ENCODE data around the gene SPEN. TPM values are rescaled to one million over a fixed set of nuclear protein-coding genes. Genes with fewer than 3 reads are reported as not detected.
A peak's percentile ranks its signal among the peaks of the same experiment; 100 is the strongest.

Gene SPEN
- total RNA-seq, 2 experiments from 2014 or later = 73.5 to 76.7 TPM

DNA sequence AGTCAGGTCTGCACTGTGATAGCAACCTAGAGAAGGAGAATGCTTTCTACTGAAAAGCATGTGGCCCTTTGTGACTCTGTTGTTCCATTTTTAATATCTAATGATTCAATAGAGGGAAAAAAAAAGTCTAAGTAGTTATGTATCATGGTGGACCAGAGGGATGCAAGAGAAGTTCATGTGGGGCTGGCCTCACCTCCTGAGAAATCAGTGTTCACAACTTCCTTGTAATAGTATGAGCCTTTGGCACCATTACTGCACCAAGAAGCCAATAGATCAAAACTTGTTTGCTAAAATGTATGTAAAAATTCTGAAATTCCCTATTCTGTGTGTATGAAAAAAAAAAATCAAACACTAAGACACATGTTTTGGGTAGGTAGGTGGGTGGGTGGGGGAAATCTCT, 123.4 kb downstream of the SPEN start:
- Histone ChIP-seq H3K4me1 (ENCODE audit: insufficient read depth, low read length) (peaks cover 48% of the 10 kb centered on the region), H3K4me3 (ENCODE audit: low read length) (no peak overlapping the region), H3K27ac (ENCODE audit: low read depth in 1 of 2, low read length in 2 of 2) (no peak overlapping the region), H3K27me3 (ENCODE audit: control insufficient read depth in 1 of 2, insufficient read depth in 2 of 2, low read length in 2 of 2) (no peaks in the 10 kb centered on the region), H3K9me3 (ENCODE audit: control insufficient read depth in 1 of 2, insufficient read depth in 1 of 2, low read length in 2 of 2) (no peaks in the 10 kb centered on the region), H3K36me3 (ENCODE audit: insufficient read depth, low read length) (peaks cover 25% of the 10 kb centered on the region)
- POLR2A ChIA-PET = no interaction called here
- Mint-ChIP-seq H3K9me3 (no peaks in the 10 kb centered on the region), H3K27ac (no peak overlapping the region), H3K27me3 (no peaks in the 10 kb centered on the region), H3K4me1 (ENCODE audit: low read depth) (peaks cover 54% of the 10 kb centered on the region), H3K36me3 (ENCODE audit: low read depth) (peaks cover 56% of the 10 kb centered on the region), H3K4me3 (no peak overlapping the region)
- ATAC-seq (ENCODE audit: poor library complexity) = no peak
- CTCF ChIA-PET = no interaction called here
- intact Hi-C loops (cut with DNase I, micrococcal nuclease) = loop anchor here in 1 of 2 experiments (10.0 kb wide), 3 partner anchors 356 to 1084 kb away; partner anchors contain the start of genes DDI2 and SDHB
- DNase-seq = no peak
- TF ChIP-seq, protein P1, sequence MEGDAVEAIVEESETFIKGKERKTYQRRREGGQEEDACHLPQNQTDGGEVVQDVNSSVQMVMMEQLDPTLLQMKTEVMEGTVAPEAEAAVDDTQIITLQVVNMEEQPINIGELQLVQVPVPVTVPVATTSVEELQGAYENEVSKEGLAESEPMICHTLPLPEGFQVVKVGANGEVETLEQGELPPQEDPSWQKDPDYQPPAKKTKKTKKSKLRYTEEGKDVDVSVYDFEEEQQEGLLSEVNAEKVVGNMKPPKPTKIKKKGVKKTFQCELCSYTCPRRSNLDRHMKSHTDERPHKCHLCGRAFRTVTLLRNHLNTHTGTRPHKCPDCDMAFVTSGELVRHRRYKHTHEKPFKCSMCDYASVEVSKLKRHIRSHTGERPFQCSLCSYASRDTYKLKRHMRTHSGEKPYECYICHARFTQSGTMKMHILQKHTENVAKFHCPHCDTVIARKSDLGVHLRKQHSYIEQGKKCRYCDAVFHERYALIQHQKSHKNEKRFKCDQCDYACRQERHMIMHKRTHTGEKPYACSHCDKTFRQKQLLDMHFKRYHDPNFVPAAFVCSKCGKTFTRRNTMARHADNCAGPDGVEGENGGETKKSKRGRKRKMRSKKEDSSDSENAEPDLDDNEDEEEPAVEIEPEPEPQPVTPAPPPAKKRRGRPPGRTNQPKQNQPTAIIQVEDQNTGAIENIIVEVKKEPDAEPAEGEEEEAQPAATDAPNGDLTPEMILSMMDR (IDR thresholded peaks at IDR 0.05) = no peak

DNA sequence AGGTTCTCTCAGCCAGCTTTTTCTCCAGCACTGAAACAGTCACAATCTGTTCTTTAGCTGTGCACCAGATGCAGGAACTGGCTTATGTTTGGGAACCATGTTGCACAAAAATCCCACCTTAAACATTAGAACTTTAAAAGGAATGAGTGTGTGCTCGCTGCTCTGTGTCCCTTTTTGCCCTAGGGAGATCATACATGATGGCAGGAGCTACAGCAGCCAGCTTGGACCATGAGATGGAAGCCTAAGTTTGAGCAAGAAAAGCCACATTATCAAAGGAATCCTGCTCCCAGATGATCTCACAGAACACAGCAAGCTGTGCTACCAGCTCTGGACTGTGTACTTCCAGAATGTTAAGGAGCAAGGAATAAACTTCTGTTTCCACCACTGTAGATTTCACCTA, 124.9 kb downstream of the SPEN start:
- no peak overlapping the region for H3K27ac Mint-ChIP-seq
- Histone ChIP-seq H3K27me3 (ENCODE audit: control insufficient read depth in 1 of 2, insufficient read depth in 2 of 2, low read length in 2 of 2) (no peaks in the 10 kb centered on the region), H3K36me3 (ENCODE audit: insufficient read depth, low read length) (peaks cover 25% of the 10 kb centered on the region), H3K4me1 (ENCODE audit: insufficient read depth, low read length) (peaks cover 42% of the 10 kb centered on the region), H3K27ac (ENCODE audit: low read depth in 1 of 2, low read length in 2 of 2) (no peak overlapping the region), H3K9me3 (ENCODE audit: control insufficient read depth in 1 of 2, insufficient read depth in 1 of 2, low read length in 2 of 2) (no peaks in the 10 kb centered on the region), H3K4me3 (ENCODE audit: low read length) (no peak overlapping the region)
- ChIA-PET CTCF (no interaction called here), POLR2A (no interaction called here)
- DNase-seq = no peak
- intact Hi-C loops (cut with DNase I, micrococcal nuclease) = loop anchor here in 1 of 2 experiments (10.0 kb wide), 3 partner anchors 358 to 1082 kb away; partner anchors contain the start of genes DDI2 and SDHB
- no peaks in the 10 kb centered on the region for H3K27me3 Mint-ChIP-seq
- H3K4me3 Mint-ChIP-seq = peak overlapping the region; percentile 54
- peaks cover 56% of the 10 kb centered on the region for H3K36me3 Mint-ChIP-seq (ENCODE audit: low read depth)
- no peaks in the 10 kb centered on the region for H3K9me3 Mint-ChIP-seq
- no peak for ATAC-seq (ENCODE audit: poor library complexity)
- H3K4me1 Mint-ChIP-seq (ENCODE audit: low read depth) = peaks cover 49% of the 10 kb centered on the region
- TF ChIP-seq, protein P1 (IDR thresholded peaks at IDR 0.05) = no peak

DNA sequence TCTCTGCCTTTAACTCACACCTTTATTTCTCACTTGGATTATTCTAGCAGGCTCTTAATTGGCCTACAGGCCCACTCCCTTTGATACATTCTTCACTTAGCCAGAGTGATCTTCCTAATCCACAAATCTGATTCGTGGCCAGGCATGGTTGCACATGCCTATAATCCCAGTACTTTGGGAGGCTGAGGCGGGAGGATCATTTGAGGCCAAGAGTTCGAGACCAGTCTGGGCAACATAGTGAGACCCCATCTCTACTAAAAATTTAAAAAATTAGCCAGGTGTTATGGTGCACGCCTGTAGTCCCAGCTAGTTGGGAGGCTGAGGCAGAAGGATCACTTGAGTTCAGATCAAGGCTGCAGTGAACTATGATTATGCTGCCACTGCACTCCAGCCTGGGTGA, 126.3 kb downstream of the SPEN start:
- Mint-ChIP-seq H3K36me3 (ENCODE audit: low read depth) (peaks cover 44% of the 10 kb centered on the region), H3K27ac (no peak overlapping the region), H3K9me3 (no peaks in the 10 kb centered on the region), H3K4me1 (ENCODE audit: low read depth) (peaks cover 38% of the 10 kb centered on the region), H3K4me3 (peak overlapping the region; percentile 54), H3K27me3 (no peaks in the 10 kb centered on the region)
- H3K27me3 ChIP-seq (ENCODE audit: control insufficient read depth in 1 of 2, insufficient read depth in 2 of 2, low read length in 2 of 2) = no peaks in the 10 kb centered on the region
- ATAC-seq (ENCODE audit: poor library complexity) (no peak), DNase-seq (no peak)
- no peaks in the 10 kb centered on the region for H3K9me3 ChIP-seq (ENCODE audit: control insufficient read depth in 1 of 2, insufficient read depth in 1 of 2, low read length in 2 of 2)
- H3K27ac ChIP-seq (ENCODE audit: low read depth in 1 of 2, low read length in 2 of 2) = no peak overlapping the region
- no peak overlapping the region for H3K4me3 ChIP-seq (ENCODE audit: low read length)
- POLR2A ChIA-PET = interaction anchor here (0.6 kb wide), 1 partner anchor 171 kb away, joined by 4 read pairs; no protein-coding TSS in a partner anchor
- CTCF ChIA-PET = no interaction called here
- intact Hi-C loops (cut with DNase I, micrococcal nuclease) = loop anchor here in 1 of 2 experiments (10.0 kb wide), 3 partner anchors 359 to 1081 kb away; partner anchors contain the start of genes DDI2 and SDHB
- peaks cover 25% of the 10 kb centered on the region for H3K36me3 ChIP-seq (ENCODE audit: insufficient read depth, low read length)
- H3K4me1 ChIP-seq (ENCODE audit: insufficient read depth, low read length) = peaks cover 39% of the 10 kb centered on the region
- TF ChIP-seq, protein P1 (IDR thresholded peaks at IDR 0.05) = no peak
